ENCODE measurements around the gene TXN.
"Not testable (repeated sequence)": the region's sequence is repeated elsewhere in the genome, so short reads cannot be mapped to it uniquely, and the experiment has no call there.

Gene TXN

DNA sequence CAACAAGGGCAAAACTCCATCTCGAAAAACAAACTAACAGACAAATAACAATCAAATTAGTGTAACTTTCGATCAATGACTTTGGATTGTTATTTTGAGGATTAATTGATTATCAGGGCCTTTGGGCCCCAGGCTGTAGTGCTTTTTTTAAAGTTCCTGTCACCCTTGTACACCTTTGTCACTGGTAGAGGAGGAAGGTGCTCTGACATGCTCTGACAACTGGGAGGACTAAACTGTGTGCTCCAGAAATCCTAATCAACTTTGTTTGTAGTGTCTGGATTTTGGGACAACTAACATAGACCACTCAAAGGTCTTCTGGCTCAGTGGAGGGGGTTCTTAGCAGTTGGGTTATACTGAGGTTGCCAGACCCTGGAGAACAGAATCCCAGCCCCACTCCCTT lies 1.8 kb downstream of the TXN start:
- H4K20me1 ChIP-seq (ENCODE audit: insufficient read depth): peaks cover 46% of the 10 kb centered on the region
- no peak overlapping the region for H3K4me3 ChIP-seq (IDR thresholded peaks at IDR 0.05; ENCODE audit: insufficient read depth, low read depth, low read length)
- H3K4me2 ChIP-seq: peak overlapping the region; percentile 96
- TF ChIP-seq, protein P1, sequence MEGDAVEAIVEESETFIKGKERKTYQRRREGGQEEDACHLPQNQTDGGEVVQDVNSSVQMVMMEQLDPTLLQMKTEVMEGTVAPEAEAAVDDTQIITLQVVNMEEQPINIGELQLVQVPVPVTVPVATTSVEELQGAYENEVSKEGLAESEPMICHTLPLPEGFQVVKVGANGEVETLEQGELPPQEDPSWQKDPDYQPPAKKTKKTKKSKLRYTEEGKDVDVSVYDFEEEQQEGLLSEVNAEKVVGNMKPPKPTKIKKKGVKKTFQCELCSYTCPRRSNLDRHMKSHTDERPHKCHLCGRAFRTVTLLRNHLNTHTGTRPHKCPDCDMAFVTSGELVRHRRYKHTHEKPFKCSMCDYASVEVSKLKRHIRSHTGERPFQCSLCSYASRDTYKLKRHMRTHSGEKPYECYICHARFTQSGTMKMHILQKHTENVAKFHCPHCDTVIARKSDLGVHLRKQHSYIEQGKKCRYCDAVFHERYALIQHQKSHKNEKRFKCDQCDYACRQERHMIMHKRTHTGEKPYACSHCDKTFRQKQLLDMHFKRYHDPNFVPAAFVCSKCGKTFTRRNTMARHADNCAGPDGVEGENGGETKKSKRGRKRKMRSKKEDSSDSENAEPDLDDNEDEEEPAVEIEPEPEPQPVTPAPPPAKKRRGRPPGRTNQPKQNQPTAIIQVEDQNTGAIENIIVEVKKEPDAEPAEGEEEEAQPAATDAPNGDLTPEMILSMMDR (conservative IDR thresholded peaks at IDR 0.05; ENCODE audit: low read depth, low read length): no peak
- peak overlapping the region; percentile 93; the same call in 1 of the 2 replicates for H3K9ac ChIP-seq
- H3K36me3 ChIP-seq (ENCODE audit: insufficient read depth): peaks cover 8% of the 10 kb centered on the region; the same call in 1 of the 2 replicates
- peaks cover 68% of the 10 kb centered on the region for H3K79me2 ChIP-seq (ENCODE audit: insufficient read depth, low read depth)
- H2AFZ ChIP-seq (ENCODE audit: low read depth): no peak overlapping the region
- H3K4me1 ChIP-seq (ENCODE audit: low read depth, poor library complexity, severe bottlenecking): peaks cover 57% of the 10 kb centered on the region
- peak overlapping the region; percentile 11; the same call in 1 of the 2 replicates for H3K27ac ChIP-seq
- H3K27me3 ChIP-seq (ENCODE audit: insufficient read depth, low read depth): no peaks in the 10 kb centered on the region

GRCh38 chr9:110252509-110253139 lies 3.7 kb downstream of the TXN start:
- Histone ChIP-seq H3K9ac (no peak overlapping the region), H3K79me2 (ENCODE audit: insufficient read depth, low read depth) (peaks cover 79% of the 10 kb centered on the region), H3K27ac (no peak overlapping the region), H3K36me3 (ENCODE audit: insufficient read depth) (peaks cover 17% of the 10 kb centered on the region; the same call in 1 of the 2 replicates), H4K20me1 (ENCODE audit: insufficient read depth) (peaks cover 46% of the 10 kb centered on the region), H3K4me3 (IDR thresholded peaks at IDR 0.05; ENCODE audit: insufficient read depth, low read depth, low read length) (no peak overlapping the region), H3K27me3 (ENCODE audit: insufficient read depth, low read depth) (no peaks in the 10 kb centered on the region), H3K4me2 (peak overlapping the region; percentile 96; the same call in 1 of the 2 replicates), H3K4me1 (ENCODE audit: low read depth, poor library complexity, severe bottlenecking) (peaks cover 38% of the 10 kb centered on the region), H2AFZ (ENCODE audit: low read depth) (no peak overlapping the region)
- TF ChIP-seq, protein P1 (conservative IDR thresholded peaks at IDR 0.05; ENCODE audit: low read depth, low read length): no peak

DNA sequence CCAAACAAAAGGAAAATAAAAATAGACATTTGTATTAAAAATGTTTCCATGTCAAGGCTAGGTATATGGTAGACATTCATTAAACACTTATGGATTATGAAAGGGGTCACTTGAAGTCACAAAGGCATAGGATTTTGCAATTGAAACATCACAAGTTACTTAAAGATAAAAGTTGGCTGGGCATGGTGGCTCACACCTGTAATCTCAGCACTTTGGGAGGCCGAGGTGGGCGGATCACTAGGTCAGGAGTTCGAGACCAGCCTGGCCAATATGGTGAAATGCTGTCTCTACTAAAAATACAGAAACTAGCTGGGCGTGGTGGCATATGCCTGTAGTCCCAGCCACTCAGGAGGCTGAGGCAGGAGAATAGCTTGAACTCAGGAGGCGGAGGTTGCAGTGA lies 4.5 kb downstream of the TXN start:
- H3K79me2 ChIP-seq (ENCODE audit: insufficient read depth, low read depth): peaks cover 84% of the 10 kb centered on the region
- not testable (repeated sequence) for H3K4me3 ChIP-seq (IDR thresholded peaks at IDR 0.05; ENCODE audit: insufficient read depth, low read depth, low read length); H3K9ac ChIP-seq; H3K4me2 ChIP-seq; H2AFZ ChIP-seq (ENCODE audit: low read depth); H3K27ac ChIP-seq; H3K27me3 ChIP-seq (ENCODE audit: insufficient read depth, low read depth)
- peaks cover 38% of the 10 kb centered on the region for H3K4me1 ChIP-seq (ENCODE audit: low read depth, poor library complexity, severe bottlenecking)
- H4K20me1 ChIP-seq (ENCODE audit: insufficient read depth): peaks cover 46% of the 10 kb centered on the region
- H3K36me3 ChIP-seq (ENCODE audit: insufficient read depth): peaks cover 17% of the 10 kb centered on the region; the same call in 1 of the 2 replicates

DNA sequence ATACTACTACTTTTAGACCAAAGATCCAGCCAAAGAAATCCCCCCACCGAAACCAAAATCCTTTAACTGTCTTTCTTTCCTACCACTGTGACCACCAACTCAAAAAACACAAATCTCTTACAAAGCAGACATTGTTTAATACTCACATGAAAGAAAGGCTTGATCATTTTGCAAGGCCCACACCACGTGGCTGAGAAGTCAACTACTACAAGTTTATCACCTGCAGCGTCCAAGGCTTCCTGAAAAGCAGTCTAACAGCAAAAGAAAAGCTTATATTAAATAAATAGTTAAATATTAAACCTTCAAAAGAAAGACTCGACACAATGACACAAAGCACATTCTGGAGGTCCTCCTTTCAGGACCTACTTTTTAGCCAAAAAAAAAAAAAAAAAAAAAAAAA lies 5.1 kb downstream of the TXN start:
- no peak overlapping the region for H3K27ac ChIP-seq
- H2AFZ ChIP-seq (ENCODE audit: low read depth): no peak overlapping the region
- peaks cover 17% of the 10 kb centered on the region; the same call in 1 of the 2 replicates for H3K36me3 ChIP-seq (ENCODE audit: insufficient read depth)
- H3K4me2 ChIP-seq: no peak overlapping the region
- no peak overlapping the region for H3K4me3 ChIP-seq (IDR thresholded peaks at IDR 0.05; ENCODE audit: insufficient read depth, low read depth, low read length)
- no peaks in the 10 kb centered on the region for H3K27me3 ChIP-seq (ENCODE audit: insufficient read depth, low read depth)
- peaks cover 46% of the 10 kb centered on the region for H4K20me1 ChIP-seq (ENCODE audit: insufficient read depth)
- no peak overlapping the region for H3K9ac ChIP-seq
- H3K79me2 ChIP-seq (ENCODE audit: insufficient read depth, low read depth): peaks cover 83% of the 10 kb centered on the region
- H3K4me1 ChIP-seq (ENCODE audit: low read depth, poor library complexity, severe bottlenecking): peaks cover 38% of the 10 kb centered on the region
- TF ChIP-seq, protein P1 (conservative IDR thresholded peaks at IDR 0.05; ENCODE audit: low read depth, low read length): no peak

DNA sequence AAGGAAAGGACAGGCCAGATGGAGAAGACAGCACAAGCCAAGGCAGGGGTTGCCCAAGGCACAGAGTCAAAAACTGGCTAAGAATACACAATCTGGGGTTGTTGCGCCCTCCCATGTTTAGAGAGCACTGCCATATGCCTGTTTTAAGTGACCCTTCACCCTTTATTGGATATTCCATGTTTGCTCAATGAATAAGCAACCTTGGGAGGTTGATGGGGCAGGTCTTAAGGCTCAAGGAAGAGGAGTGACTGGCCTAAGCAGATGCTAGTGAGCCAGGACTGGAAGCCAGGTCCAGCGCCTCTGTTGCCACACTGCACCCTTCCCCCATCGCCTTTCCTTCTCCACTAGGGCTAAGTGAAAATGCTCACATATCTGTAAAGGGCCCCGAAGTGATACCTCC lies 6.7 kb downstream of the TXN start:
- Histone ChIP-seq H3K27ac (no peak overlapping the region), H4K20me1 (ENCODE audit: insufficient read depth) (peaks cover 38% of the 10 kb centered on the region), H3K27me3 (ENCODE audit: insufficient read depth, low read depth) (no peaks in the 10 kb centered on the region), H2AFZ (ENCODE audit: low read depth) (no peak overlapping the region), H3K4me1 (ENCODE audit: low read depth, poor library complexity, severe bottlenecking) (peaks cover 36% of the 10 kb centered on the region), H3K9ac (no peak overlapping the region), H3K4me2 (no peak overlapping the region), H3K79me2 (ENCODE audit: insufficient read depth, low read depth) (peaks cover 67% of the 10 kb centered on the region), H3K36me3 (ENCODE audit: insufficient read depth) (peaks cover 23% of the 10 kb centered on the region; the same call in 1 of the 2 replicates), H3K4me3 (IDR thresholded peaks at IDR 0.05; ENCODE audit: insufficient read depth, low read depth, low read length) (no peak overlapping the region)
- TF ChIP-seq, protein P1 (conservative IDR thresholded peaks at IDR 0.05; ENCODE audit: low read depth, low read length): no peak
